ENCODE results near the gene ETV6.

GRCh38 chr12:11807458-11807857, 158.0 kb downstream of the ETV6 start:
- TF ChIP-seq SIN3A (IDR thresholded peaks at IDR 0.05; ENCODE audit: borderline replicate concordance, insufficient read depth, low read length) (no peak), REST (IDR thresholded peaks at IDR 0.05; ENCODE audit: insufficient read depth in 1 of 2, low read depth in 2 of 2, low read length in 2 of 2) (no peak), POLR2AphosphoS5 (IDR thresholded peaks at IDR 0.05; ENCODE audit: low read depth, low read length) (no peak), TAF1 (IDR thresholded peaks at IDR 0.05; ENCODE audit: borderline replicate concordance, insufficient read depth, low read length) (no peak), FOXP2 (optimal IDR thresholded peaks at IDR 0.05; ENCODE audit: borderline replicate concordance, extremely low read depth, extremely low read length, insufficient read depth) (no peak)
